HG03039 (cell line): ENCODE results near the gene ELP2.
A peak's percentile ranks its signal among the peaks of the same experiment; 100 is the strongest.
"Not testable (repeated sequence)": the region's sequence is repeated elsewhere in the genome, so short reads cannot be mapped to it uniquely, and the experiment has no call there.

Experiments used
- ATAC-seq: cut with Tn5 transposase; IDR thresholded peaks from one replicate; pipeline ENCODE4 v1.9.1; 2021; ENCODE audit warnings: mild to moderate bottlenecking, moderate library complexity; ENCODE audit not compliant: unreplicated experiment

Gene ELP2

DNA sequence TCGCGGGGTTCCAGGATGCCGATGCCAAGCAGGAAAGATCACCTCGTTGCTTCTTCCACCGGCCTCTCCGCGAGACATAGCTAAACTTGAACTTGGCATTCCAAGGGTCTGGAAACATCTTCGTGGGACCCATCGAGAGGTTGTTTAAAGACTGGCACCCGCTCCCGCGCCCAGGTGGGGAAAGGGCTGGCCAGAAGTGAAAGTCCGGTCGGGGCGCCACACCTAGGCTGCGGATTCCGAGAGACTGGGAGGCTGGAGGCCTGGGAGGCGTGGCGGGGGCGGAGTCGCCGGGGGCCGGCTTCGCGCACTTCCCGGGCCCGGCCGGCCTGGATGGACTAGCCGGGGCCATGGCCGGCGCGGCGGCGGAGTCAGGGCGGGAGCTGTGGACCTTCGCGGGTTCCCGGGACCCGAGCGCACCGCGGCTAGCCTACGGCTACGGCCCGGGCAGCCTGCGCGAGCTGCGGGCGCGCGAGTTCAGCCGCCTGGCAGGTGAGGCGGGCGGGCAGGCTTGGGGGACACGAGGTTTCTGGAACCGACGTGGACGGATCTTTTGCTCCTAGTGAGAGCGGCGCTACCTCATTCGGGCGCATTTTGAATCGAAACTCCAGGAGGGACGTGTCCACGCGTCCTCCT, 57.6 kb downstream of the ELP2 start, which contains the start of gene MOCOS:
Gene MOCOS, plus strand, starts transcription at position 305 of the 633 bp plus-strand sequence. Its CDS starts 43 bp downstream, at position 348.
- peak; percentile 82 for ATAC-seq

DNA sequence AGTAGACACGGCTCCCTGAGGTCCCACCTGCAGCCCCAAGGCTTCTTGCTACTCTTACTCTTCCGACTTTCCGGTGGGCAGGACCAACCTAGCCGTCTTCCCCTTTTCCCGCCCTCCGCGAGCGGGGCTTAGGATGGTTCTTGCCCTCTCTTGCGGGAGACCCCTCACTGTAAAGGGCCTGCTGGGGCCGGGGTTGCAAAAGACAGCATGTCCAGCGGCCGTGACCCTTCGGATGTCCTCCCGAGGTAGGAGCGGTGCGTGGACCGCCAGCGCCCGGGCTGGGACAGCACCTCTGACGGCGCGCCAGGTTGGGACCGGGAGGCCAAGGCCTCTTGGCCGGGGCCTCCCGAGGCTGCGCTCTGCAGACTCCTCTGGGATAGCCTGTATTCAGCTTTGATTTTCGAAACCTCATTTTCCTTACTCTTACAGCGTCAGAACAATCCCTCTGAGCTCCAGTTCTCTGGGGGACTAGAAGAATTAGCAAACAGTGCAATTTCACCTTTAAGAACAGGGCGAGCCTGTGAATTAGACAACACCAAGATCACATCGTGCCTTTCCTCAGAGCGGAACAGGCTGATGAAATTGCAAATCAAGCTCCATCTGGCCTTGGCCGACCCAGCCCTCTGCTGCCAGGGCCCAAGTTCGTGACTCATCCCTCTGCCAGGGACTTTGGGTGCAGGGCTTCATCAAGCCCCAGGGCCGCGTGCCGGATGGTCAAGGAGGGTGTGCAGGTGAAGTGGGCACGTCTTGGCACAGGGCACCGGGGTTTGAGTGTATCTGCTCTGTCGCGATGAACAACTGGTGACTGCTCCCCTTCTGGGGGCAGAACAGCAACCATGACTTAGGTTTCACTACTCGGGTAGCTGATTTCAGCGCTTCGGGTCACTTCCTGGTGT, 58.4 kb downstream of the ELP2 start:
- ATAC-seq, result no peak

DNA sequence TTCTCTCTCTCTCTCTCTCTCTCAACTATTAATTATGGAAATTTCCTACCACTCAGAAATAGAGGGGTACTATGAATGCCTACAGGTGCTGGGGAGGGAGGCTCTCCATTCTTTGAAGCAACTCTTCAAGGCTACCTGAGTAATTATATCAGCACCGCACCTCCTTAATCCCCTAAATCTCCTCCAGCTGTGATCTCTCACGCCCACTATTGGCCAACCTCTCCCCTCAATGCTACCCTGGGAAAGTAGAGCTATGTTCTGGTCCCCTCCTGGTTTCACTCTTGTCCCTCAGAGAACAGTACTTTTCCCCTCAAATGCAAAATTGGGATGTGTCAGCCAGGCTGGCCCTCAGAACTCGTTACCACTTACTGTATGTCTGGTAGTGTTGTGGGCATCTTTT, 59.2 kb downstream of the ELP2 start:
- no peak for ATAC-seq

DNA sequence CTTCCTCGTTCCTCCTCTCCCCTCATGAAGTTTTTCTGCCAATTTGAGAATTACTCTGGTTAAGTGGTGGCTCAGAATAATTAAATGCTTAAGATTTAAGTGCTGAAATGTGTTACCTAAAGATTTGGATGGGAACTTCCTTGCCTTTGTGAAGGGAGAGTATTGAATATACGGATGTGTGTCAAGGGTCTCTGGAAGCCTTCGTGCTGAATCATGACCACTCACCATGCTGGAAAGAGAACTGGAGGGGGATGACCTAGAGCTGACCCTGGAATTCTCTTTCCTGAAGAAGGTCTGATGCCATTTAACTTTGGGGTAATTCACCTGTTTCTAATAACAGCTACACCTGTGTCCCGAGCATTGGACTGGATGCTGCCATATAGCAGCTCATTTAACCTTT, 59.8 kb downstream of the ELP2 start:
- no peak for ATAC-seq

DNA sequence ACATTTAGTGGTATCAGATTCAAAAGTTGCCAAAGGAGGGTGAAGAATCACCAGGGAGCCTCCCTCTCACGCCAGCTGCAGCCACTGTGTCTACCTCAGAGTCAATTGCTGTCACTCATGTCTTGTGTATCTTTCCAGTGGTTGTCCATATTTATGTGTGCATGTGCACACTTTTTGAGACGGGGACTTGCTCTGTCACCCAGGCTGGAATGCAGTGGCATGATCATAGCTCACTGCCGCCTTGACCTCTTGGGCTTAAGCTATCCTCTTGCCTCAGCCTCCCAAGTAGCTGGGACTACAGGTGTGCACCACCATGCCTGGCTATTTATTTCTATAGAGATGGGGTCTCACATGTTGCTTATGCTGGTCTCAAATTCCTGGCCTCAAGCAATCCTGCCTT, 61.6 kb downstream of the ELP2 start:
- ATAC-seq, result no peak

DNA sequence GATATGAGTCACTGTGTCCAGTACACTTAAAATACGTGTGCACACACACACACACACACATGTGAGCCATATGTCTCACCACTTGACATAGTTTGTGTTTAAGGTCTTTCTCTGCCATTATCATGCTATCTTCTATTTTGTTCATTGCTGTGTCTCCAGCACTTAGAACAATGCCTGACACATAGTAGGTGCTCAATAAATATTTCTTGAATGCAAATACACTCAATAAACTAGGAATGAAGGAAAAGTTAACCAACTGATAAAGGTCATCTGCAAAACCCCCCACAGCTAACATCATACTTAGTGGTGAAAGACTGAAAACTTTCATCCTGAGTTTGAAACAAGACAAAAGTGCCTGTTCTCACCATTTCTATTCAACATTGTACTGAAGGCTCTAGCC, 62.0 kb downstream of the ELP2 start:
- ATAC-seq, result no peak

DNA sequence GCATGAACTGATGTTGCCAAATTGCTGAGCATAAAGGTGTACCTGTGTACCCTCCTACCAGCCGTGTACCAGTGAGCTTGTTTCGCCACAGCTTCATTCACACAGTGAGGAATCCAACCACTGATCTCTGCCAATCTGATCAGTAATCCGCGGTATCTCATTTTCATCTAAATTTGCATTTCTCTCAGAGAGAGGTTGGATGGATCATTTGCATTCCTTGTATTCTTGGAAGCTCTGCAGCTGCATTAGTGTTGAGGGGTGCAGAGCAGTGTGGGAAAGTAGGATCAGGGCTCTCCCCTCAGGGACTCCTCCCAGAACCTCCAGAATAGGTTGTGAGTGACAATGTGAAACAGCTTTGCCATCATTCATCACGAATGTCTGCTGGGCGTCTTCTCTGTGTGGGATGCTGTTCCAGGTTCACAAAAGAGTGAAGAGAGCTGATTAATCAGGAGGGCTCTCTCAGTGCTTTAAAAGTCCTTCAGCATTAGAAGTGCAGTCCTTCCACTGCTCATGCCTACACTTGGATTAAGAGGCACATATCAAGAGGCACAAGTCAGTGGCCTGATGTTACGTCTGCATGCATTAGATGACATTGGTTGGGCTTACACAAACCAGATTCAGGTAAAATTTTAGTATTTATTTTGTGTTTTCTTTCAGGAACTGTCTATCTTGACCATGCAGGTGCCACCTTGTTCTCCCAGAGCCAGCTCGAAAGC, 65.1 kb downstream of the ELP2 start:
- ATAC-seq, result no peak

DNA sequence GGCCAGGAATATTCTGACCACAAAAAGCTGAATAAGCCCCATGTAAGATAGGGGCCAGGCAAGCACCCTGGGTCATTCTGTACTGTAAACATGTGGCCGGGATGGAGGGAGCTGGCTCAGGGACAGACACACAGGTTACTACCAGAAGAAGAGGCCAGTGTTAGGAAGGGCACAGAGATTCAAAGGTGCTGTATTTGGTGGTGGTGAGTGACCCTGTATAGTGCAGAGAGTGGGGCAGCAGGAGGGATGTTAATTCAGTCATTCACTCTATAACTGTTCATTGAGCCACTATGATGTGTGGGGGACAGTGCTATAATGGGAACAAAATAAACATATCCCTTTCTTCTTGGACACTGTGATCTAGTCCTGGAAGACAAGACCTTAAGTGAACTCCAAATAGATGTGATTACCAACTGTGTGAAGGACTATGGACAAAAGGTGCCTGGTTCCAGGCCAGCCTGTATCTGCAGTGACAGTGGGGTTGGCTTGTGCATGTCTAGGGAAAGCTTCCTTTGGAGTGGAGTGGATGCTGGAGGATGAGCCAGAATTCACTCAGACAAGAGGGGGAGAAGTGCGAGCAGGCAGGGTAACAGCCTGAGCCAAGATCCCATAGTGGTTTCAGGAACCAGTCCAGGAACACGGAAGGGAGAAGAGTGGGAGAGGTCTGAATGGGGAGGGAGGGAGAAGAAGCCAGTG, 65.9 kb downstream of the ELP2 start:
- ATAC-seq, result no peak

DNA sequence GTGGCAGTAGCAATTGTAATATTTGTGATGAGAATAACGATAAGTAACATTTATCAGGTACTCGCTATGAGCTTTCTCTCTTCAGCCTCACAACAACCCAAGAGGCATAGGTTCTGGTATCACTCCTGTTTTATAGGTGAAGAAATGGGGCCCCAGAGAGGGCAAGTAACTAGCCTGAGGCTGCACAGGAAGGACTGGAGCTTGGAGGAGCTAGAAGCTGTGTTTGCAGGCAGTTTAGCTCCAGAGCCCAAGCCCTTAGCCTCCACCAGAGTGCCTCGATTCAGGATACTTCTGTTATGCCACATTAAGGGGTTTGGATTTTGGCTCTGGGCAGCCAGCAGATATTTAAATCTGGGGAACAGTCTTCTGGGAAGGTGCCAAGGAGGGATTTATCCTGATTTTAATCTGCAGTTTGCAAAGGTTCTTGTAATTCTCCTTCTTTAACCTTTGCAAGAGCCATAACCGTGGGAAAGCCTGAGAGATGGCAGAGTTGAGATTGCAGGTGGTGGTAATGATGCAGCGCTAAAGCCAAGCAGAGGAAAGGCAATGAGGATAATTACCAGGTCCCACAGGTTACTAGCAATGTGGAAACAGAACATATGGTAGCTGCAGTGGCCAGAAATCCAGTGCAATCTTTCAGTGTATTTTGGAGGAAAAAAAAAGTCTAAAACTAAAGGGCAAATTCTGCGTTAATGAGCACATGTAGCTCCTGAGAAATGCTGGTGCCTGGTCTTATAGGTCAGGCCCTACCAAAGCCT, 66.7 kb downstream of the ELP2 start:
- no peak for ATAC-seq

DNA sequence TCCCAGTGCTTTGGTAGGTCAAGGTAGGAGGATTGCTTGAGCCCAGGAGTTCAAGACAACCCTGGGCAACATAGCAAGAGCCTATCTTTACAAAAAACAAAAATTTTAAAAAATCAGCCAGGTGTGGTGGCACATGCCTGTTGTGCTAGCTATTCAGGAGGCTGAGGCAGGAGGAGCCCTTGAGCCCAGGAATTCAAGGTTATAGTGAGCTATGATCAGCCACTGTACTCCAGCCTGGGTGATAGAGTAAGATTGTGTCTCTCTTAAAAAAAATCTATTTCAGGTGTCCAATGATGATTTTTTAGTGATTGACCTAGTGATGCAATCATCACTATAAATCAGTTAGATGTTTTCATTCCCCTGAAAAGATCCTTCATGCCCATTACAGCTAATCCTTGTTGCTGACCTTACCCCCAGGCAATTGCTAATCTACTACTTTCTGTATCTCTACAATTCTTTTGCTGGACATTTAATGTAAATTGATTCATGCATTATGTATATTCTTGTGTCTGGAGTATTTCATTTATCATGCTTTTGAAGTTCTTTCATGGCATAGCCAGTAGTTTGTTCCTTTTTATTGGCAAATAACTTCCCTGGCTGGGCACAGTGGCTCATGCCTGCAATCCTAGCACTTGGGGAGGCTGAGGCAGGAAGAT, 67.9 kb downstream of the ELP2 start:
- no peak for ATAC-seq

DNA sequence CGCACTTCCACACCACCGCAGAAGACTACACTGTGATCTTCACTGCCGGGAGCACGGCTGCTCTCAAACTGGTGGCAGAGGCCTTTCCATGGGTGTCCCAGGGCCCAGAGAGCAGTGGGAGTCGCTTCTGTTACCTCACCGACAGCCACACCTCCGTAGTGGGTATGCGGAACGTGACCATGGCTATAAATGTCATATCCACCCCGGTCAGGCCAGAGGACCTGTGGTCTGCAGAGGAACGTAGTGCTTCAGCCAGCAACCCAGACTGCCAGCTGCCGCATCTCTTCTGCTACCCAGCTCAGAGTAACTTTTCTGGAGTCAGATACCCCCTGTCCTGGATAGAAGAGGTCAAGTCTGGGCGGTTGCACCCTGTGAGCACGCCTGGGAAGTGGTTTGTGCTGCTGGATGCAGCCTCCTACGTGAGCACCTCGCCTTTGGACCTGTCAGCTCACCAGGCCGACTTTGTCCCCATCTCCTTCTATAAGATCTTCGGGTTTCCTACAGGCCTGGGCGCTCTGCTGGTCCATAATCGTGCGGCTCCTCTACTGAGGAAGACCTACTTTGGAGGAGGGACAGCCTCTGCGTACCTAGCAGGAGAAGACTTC, 70.1 kb downstream of the ELP2 start:
- no peak for ATAC-seq

DNA sequence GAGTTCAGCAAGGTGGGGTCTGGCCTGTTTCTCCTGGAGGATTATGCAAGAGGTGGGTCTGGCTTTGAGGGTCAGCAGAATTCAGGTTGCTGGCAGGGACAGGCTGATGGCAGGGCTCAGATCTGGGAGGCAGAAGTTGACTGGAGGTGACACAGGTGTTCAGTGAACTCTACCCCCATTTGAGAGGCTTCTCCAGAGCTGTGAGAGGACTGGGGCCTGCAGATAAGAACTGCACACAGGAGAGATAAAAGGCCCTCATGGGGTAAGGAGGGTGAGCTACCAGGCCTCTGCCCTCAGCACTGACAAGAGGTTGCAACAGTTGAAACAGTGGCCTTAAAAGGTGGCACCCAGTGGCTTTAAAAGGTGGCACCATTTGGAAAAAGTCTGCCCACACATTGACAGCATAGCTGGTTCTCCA, 70.7 kb downstream of the ELP2 start:
- ATAC-seq, result no peak

DNA sequence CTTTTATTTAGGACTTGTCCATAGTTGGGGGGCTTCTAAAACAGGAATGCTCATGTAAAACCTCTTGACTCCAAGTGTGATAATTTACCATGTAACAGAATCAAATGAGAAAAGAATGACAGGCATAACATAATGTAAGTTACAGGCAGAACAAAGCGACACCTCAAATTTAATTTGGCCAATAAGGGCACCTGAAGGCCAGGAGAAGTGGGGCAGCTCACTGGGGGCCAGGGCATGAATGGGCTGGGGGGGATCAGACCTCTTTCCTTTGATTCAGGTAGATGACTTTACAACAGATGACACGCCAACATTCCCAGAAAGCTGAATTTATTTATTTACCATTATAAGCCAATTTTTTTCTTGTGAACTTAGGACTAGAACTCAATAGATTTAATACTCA, 72.1 kb downstream of the ELP2 start:
- ATAC-seq, result no peak

DNA sequence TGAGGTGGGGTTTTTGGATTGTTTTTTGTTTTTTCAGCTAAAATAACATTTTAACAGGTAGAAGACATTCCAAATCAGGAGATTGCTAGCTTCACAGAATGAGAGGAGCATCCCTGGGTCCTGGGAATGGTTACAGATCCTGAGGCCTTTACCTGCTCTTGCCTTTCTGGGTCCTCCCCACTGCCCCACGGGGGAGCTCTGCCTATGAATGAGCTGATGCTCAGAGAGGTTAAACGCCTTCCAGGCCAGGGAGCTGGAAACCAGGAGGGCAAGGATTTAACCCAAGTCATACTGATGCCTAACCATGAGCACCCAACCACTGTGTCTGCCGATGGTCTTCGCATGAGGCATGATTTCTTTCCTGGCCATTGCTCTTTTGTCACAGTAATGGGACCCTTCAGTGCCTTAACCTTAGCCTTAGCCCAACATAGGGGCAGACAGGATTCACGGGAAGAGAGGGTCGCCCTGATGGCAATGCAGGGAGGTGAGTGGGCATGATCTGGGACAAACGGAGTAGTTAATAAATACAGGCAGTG, 73.7 kb downstream of the ELP2 start:
- no peak for ATAC-seq

DNA sequence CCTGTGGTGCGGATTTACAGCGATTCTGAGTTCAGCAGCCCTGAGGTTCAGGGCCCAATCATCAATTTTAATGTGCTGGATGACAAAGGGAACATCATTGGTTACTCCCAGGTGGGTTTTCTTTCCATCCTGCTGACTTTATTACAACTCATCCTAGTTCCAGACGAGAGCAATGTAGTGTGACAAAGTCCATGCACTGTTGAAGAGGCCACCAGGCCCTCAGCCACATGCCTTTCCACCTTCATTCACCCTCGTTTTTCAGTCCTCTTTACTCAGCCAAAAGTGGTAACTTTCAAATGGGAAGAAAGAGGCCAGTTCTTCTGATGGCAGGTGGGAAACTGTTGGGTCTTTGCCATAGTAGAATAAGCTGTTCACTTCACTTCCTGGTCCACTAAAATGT, 75.5 kb downstream of the ELP2 start:
- no peak for ATAC-seq

DNA sequence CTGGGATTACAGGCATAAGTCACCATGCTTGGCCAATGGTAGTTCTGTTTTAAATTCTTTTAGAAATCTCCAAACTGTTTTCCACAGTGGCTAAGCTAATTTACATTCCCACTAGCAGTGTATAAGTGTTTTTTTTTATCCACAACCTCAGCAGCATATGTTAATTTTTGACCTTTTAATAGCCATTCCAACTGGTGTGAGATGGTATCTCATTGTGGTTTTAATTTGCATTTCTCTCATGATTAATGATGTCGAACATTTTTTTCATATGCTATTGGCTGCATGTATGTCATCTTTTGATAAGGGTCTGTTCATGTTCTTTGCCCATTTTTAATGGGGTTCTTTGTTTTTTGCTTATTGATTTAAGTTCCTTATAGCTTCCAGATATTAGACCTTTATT, 77.6 kb downstream of the ELP2 start:
- no peak for ATAC-seq

DNA sequence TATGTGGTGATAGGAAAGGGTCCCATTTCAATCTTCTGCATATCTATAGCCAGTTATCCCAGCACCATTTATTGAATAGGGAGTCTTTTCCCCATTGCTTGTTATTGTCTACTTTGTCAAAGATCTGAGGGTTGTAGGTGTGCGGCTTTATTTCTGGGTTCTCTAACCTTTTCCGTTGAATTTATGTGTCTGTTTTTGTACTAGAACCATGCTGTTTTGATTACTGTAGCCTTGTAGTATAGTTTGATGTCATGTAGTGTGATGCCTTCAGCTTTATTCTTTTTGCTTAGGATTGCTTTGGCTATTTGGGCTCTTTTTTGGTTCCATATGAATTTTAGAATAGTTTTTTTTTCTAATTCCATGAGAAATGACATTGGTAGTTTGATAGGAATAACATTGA, 78.3 kb downstream of the ELP2 start:
- not testable (repeated sequence) for ATAC-seq

DNA sequence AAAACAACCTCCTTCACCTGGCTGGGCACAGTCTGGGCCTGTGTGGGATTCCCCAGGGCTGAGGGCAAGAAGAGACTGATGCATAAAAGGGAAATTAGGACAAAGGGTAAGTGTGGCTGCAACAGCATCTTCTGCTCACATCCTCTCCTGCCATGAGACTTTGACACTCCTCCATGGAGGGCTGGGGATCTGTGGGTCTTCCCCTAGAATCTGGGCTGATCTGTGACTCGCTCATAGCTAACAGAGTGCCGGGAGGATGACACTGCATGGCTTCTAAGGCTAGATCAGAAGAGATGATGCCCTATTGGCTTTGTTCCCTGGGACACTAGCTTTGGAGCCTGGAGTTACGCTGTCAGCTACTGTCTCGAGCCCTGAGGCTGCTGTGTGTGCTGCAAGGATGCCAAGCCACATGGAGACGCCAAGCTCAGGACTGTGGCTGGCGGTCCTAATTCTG, 81.9 kb downstream of the ELP2 start:
- ATAC-seq, result no peak
